HepG2 (cell line): ENCODE results near the gene RPL32. TPM values are rescaled to one million over a fixed set of nuclear protein-coding genes. Genes with fewer than 3 reads are reported as not detected.
A peak's percentile ranks its signal among the peaks of the same experiment; 100 is the strongest.

Source experiments
- ATAC-seq: fragments of 200-7000 bp; cut with Tn5 transposase; 3 replicates; pipeline ENCODE4 v1.9.1; 2020; ENCODE audit warnings: mild to moderate bottlenecking, moderate library complexity
- BruUV-seq: library from RNA; stranded (reverse); fragments of 400-500 nt; replicated peaks from 2 replicates; lab custom pipeline; 2021; lab: Mats Ljungman, UMichigan
- CTCF ChIA-PET: fragments of 300-600 bp; formaldehyde crosslinking; extraction: SDS; loops from one replicate; lab custom pipeline; 2021; ENCODE audit warnings: low total read pairs, inconsistent platforms, low intra/inter-chr PET ratio; lab: Yijun Ruan, JAX
- POLR2A ChIA-PET: fragments of 350-600 bp; sonication (Branson Sonifier 250); formaldehyde crosslinking; loops from one replicate; lab custom pipeline; 2020; ENCODE audit warnings: antibody characterized with exemption, inconsistent platforms; lab: Yijun Ruan, JAX
- DNase-seq: peaks from one replicate; pipeline ENCODE4 v3.0.0-alpha.2; 2015; ENCODE audit warnings: low spot score
- FAIRE-seq: peaks from 3 replicates; lab custom pipeline; 2011; peaks lifted over from hg19 to GRCh38; lab: Jason Lieb, UNC
- H2AFZ ChIP-seq: one replicate; pipeline ENCODE4 v1.6.1; 2011; ENCODE audit warnings: low read length, inconsistent platforms
- H3K27ac ChIP-seq: fragments of 300-600 bp; 3 replicates; pipeline ENCODE4 v1.8.0; 2011; ENCODE audit warnings: mixed run types, mild to moderate bottlenecking, mixed read lengths, low read length, inconsistent platforms; ENCODE audit not compliant: insufficient read depth; ENCODE audit errors: extremely low read length
- H3K27me3 ChIP-seq, 2 experiments: fragments of 200-600 bp in 1 of 2; 2 replicates in 1 of 2; 3 replicates in 1 of 2; pipeline versions ENCODE4 v1.6.0 to v1.8.0; 2011; ENCODE audit warnings: low read length in 2 of 2, mild to moderate bottlenecking in 2 of 2, moderate library complexity in 2 of 2, inconsistent platforms in 1 of 2; ENCODE audit not compliant: insufficient read depth in 2 of 2, control insufficient read depth in 1 of 2
- H3K36me3 ChIP-seq, 2 experiments: fragments of 200-600 bp in 1 of 2; replicated peaks in 1 of 2; 2 replicates in 1 of 2; 3 replicates in 1 of 2; pipeline versions ENCODE4 v1.5.1 to v1.8.0; 2011; ENCODE audit warnings: low read length in 2 of 2, inconsistent platforms in 1 of 2; ENCODE audit not compliant: insufficient read depth in 2 of 2, control insufficient read depth in 1 of 2
- H3K4me1 ChIP-seq: 2 replicates; pipeline ENCODE4 v1.5.1; 2012; ENCODE audit warnings: low read length, inconsistent platforms; ENCODE audit not compliant: insufficient read depth
- H3K4me2 ChIP-seq: 2 replicates; pipeline ENCODE4 v1.6.0; 2011; ENCODE audit warnings: low read depth, low read length, inconsistent platforms
- H3K4me3 ChIP-seq, 3 experiments: fragments of 200-600 bp in 1 of 3; sonication (generic), shearing (Covaris generic) in 1 of 3; replicated peaks in 1 of 3; 2 replicates each; pipeline ENCODE4 v1.5.1; 2011 to 2016; ENCODE audit warnings: low read length in 3 of 3, inconsistent platforms in 2 of 3, low read depth in 2 of 3, mild to moderate bottlenecking in 2 of 3, control low read depth in 1 of 3, mixed read lengths in 1 of 3; ENCODE audit not compliant: insufficient read depth in 1 of 3
- H3K79me2 ChIP-seq: one replicate; pipeline ENCODE4 v1.6.1; 2011; ENCODE audit warnings: low read length, inconsistent platforms; ENCODE audit not compliant: insufficient read depth
- H3K9ac ChIP-seq: 2 replicates; pipeline ENCODE4 v1.6.0; 2011; ENCODE audit warnings: mild to moderate bottlenecking, low read depth, low read length, inconsistent platforms; ENCODE audit not compliant: insufficient read depth
- H3K9me3 ChIP-seq: 2 replicates; pipeline ENCODE4 v1.5.1; 2012; ENCODE audit warnings: mild to moderate bottlenecking, low read length
- H4K20me1 ChIP-seq: 2 replicates; pipeline ENCODE4 v1.6.0; 2011; ENCODE audit warnings: inconsistent platforms, mild to moderate bottlenecking, low read length, moderate library complexity; ENCODE audit not compliant: insufficient read depth
- CTCF ChIP-seq: sonication (generic); formaldehyde crosslinking; IDR thresholded peaks from 2 replicates; pipeline ENCODE4 v1.5.0; 2020; ENCODE audit warnings: mild to moderate bottlenecking, missing genetic modification reagents, moderate library complexity
- ERF ChIP-seq: IDR thresholded peaks from 2 replicates; pipeline ENCODE4 v1.6.1; 2018; ENCODE audit warnings: missing biosample characterization, missing genetic modification reagents
- GPBP1L1 ChIP-seq: sonication (generic); formaldehyde crosslinking; IDR thresholded peaks from 2 replicates; pipeline ENCODE4 v1.5.0; 2020; ENCODE audit warnings: mild to moderate bottlenecking, missing genetic modification reagents
- KMT2A ChIP-seq: sonication (generic); formaldehyde crosslinking; IDR thresholded peaks from 2 replicates; pipeline ENCODE4 v1.4.0; 2020; ENCODE audit warnings: missing genetic modification reagents
- MAF1 ChIP-seq: sonication (generic); formaldehyde crosslinking; IDR thresholded peaks from 2 replicates; pipeline ENCODE4 v1.5.0; 2020; ENCODE audit warnings: missing genetic modification reagents, borderline replicate concordance
- MTERF4 ChIP-seq: sonication (generic); formaldehyde crosslinking; IDR thresholded peaks from 2 replicates; pipeline ENCODE4 v1.8.0; 2023; ENCODE audit warnings: mild to moderate bottlenecking, missing genetic modification reagents
- NFE2L2 ChIP-seq: fragments of 150-350 bp; IDR thresholded peaks from 2 replicates; pipeline ENCODE4 v1.6.1; 2014; ENCODE audit warnings: low read length
- PPARG ChIP-seq: conservative IDR thresholded peaks from 2 replicates; pipeline ENCODE4 v1.6.1; 2016; ENCODE audit warnings: missing biosample characterization, missing genetic modification reagents
- RORA ChIP-seq: sonication (generic); formaldehyde crosslinking; IDR thresholded peaks from 2 replicates; pipeline ENCODE4 v1.5.0; 2020; ENCODE audit warnings: mild to moderate bottlenecking, missing genetic modification reagents, moderate library complexity
- STAG1 ChIP-seq: sonication (generic); formaldehyde crosslinking; IDR thresholded peaks from 2 replicates; pipeline ENCODE4 v1.4.0; 2020; ENCODE audit warnings: missing genetic modification reagents
- USF2 ChIP-seq, 2 experiments: sonication (generic) in 1 of 2; formaldehyde crosslinking in 1 of 2; IDR thresholded peaks; 2 replicates each; pipeline versions ENCODE4 v1.5.1 to v1.6.1; 2011 to 2020; ENCODE audit warnings: borderline replicate concordance in 1 of 2, low read depth in 1 of 2, low read length in 1 of 2, mild to moderate bottlenecking in 1 of 2, missing genetic modification reagents in 1 of 2, moderate library complexity in 1 of 2
- ZNF292 ChIP-seq: sonication (generic); formaldehyde crosslinking; IDR thresholded peaks from 2 replicates; pipeline ENCODE4 v1.8.1; 2022; ENCODE audit warnings: mild to moderate bottlenecking, low read depth, missing genetic modification reagents, borderline replicate concordance
- ZNF382 ChIP-seq: sonication (generic); formaldehyde crosslinking; IDR thresholded peaks from 2 replicates; pipeline ENCODE4 v1.5.0; 2020; ENCODE audit warnings: missing genetic modification reagents, mild to moderate bottlenecking, borderline replicate concordance
- ZNF770 ChIP-seq: sonication (generic); formaldehyde crosslinking; IDR thresholded peaks from 2 replicates; pipeline ENCODE4 v1.5.0; 2020; ENCODE audit warnings: mild to moderate bottlenecking, missing genetic modification reagents
- WGBS: methylation state at CpG from one replicate; pipeline ENCODE4 v1.1.6; 2017; ENCODE audit warnings: low lambda C conversion rate; 5-methylcytosine and 5-hydroxymethylcytosine counted together
- in situ Hi-C: cut with HindIII; loops from 2 replicates; pipeline ENCODE4 v1.10.0; 2017; ENCODE audit warnings: low pct_unique_long_range_greater_than_20kb; ENCODE audit not compliant: extremely low pct_ligation_motif_present
- intact Hi-C: fragments of 100-400 bp; cut with micrococcal nuclease; formaldehyde crosslinking; loops from one replicate; pipeline ENCODE4 v1.10.0; 2022; ENCODE audit not compliant: unreplicated experiment
- polyA plus RNA-seq, 8 experiments: library from polyadenylated mRNA; depleted of rRNA in 3 of 8; stranded (reverse) in 7 of 8; unstranded in 1 of 8; fragments of >200 nt; fragmentation: Illumina TruSeq in 4 of 8; extraction: Trizol in 4 of 8; gene quantifications; 2 replicates each; pipeline versions ENCODE4 v1.2.1 to v1.2.3, GENCODE V29; 2011 to 2016; ENCODE audit warnings: low read depth in 4 of 8, missing spikeins in 1 of 8, mixed read lengths in 1 of 8; ENCODE audit not compliant: insufficient read depth in 1 of 8
- total RNA-seq, 5 experiments: library from RNA; depleted of rRNA; stranded (reverse); fragments of >200 nt; fragmentation: Illumina TruSeq; extraction: Trizol; gene quantifications; 2 replicates each; pipeline ENCODE4 v1.2.3, GENCODE V29; 2016; ENCODE audit warnings: low read depth in 1 of 5

The RPL32 gene
- total and polyA plus RNA-seq, 2 of the 13 experiments (the other 11 are each of a cell fraction or from before 2014, with no cell fraction given) = 1,781 to 2,401 TPM

GRCh38 chr3:12890610-12891390 is 49.4 kb upstream of the RPL32 start:
- ATAC-seq (peak; percentile 7), DNase-seq (no peak), FAIRE-seq (no peak)
- BruUV-seq = no TSS peak
- 36% methylated on average over 6 of the region's 10 CpGs for WGBS
- Histone ChIP-seq H3K9ac (no peak overlapping the region; the same call in 1 of the 2 replicates), H2AFZ (no peak overlapping the region), H3K27me3 (peaks cover 3 to 20% of the 10 kb centered on the region in 2 experiments; a peak in 3 of 5 replicates), H4K20me1 (0 out of 2 replicates have a peak, but pooled peaks cover 1% of the 10 kb centered on the region), H3K27ac (no peak overlapping the region), H3K36me3 (no peaks in the 10 kb centered on the region), H3K4me3 (0 out of 6 replicates have a peak overlapping the region, but pooled peaks of 1 of the 3 experiments have one; percentile 56), H3K9me3 (no peaks in the 10 kb centered on the region), H3K79me2 (no peaks in the 10 kb centered on the region), H3K4me2 (peak overlapping the region; percentile 88), H3K4me1 (peaks cover 36% of the 10 kb centered on the region)
- intact Hi-C loops (no loop called here), in situ Hi-C loops (no loop called here)
- ChIA-PET CTCF (interaction anchor here (0.9 to 3.8 kb wide), 2 partner anchors 23 to 36 kb away, joined by 3 to 39 read pairs; no protein-coding TSS in a partner anchor), POLR2A (interaction anchor here (1.3 kb wide), 1 partner anchor 23 kb away, joined by 3 read pairs; no protein-coding TSS in a partner anchor)
- no peak for TF ChIP-seq USF2 (IDR thresholded peaks at IDR 0.05; ENCODE audit: low read depth, low read length)
- no peak for TF ChIP-seq USF2 (CRISPR knock-in tag; IDR thresholded peaks at IDR 0.05; ENCODE audit: borderline replicate concordance)
- TF ChIP-seq MAF1 (CRISPR knock-in tag) = no peak
- no peak for TF ChIP-seq MTERF4 (CRISPR knock-in tag)
- TF ChIP-seq NFE2L2 = no peak
- no peak for TF ChIP-seq ZNF292 (CRISPR knock-in tag)
- TF ChIP-seq CTCF (CRISPR knock-in tag) = peak; percentile 63
- no peak for TF ChIP-seq ZNF382 (CRISPR knock-in tag)
- no peak for TF ChIP-seq KMT2A
- no peak for TF ChIP-seq ERF (CRISPR knock-in tag)
- no peak for TF ChIP-seq PPARG (CRISPR knock-in tag)
- no peak for TF ChIP-seq GPBP1L1 (CRISPR knock-in tag)
- TF ChIP-seq ZNF770 = no peak
- TF ChIP-seq STAG1 = peak; percentile 51
- no peak for TF ChIP-seq RORA (CRISPR knock-in tag)
